Lung (tissue), 12 donors: ENCODE measurements around the gene NPHP4. TPM values are rescaled to one million over a fixed set of nuclear protein-coding genes. Genes with fewer than 3 reads are reported as not detected.
A peak's percentile ranks its signal among the peaks of the same experiment; 100 is the strongest.

ENCODE experiments used
- ATAC-seq: fragments of 200-7000 bp; cut with Tn5 transposase; one replicate; pipeline ENCODE4 v1.9.1; 2020; ENCODE audit warnings: moderate number of reproducible peaks; ENCODE audit not compliant: insufficient read depth, low FRiP score
- DNase-seq, 3 donors: peaks; one replicate each; pipeline ENCODE4 v3.0.0-alpha.2; 2013 to 2017
- H3K27ac ChIP-seq, 2 donors: one replicate each; pipeline ENCODE4 v1.5.1; 2013; ENCODE audit warnings: mild to moderate bottlenecking in 2 of 2, moderate library complexity in 2 of 2, control low read depth in 1 of 2, inconsistent platforms in 1 of 2, low read depth in 1 of 2, low read length in 1 of 2
- H3K27me3 ChIP-seq, 3 donors: one replicate each; pipeline ENCODE4 v1.5.1; 2013; ENCODE audit warnings: low read length in 2 of 3; ENCODE audit not compliant: control insufficient read depth in 3 of 3, insufficient read depth in 3 of 3
- H3K36me3 ChIP-seq, 4 donors: one replicate each; pipeline ENCODE4 v1.5.1; 2013; ENCODE audit warnings: low read length in 4 of 4, mild to moderate bottlenecking in 1 of 4, moderate library complexity in 1 of 4; ENCODE audit not compliant: control insufficient read depth in 4 of 4, insufficient read depth in 4 of 4
- H3K4me1 ChIP-seq, 5 donors: one replicate each; pipeline ENCODE4 v1.5.1; 2013; ENCODE audit warnings: low read length in 5 of 5, mild to moderate bottlenecking in 2 of 5, moderate library complexity in 1 of 5; ENCODE audit not compliant: control insufficient read depth in 5 of 5, insufficient read depth in 5 of 5
- H3K4me3 ChIP-seq: one replicate; pipeline ENCODE4 v1.5.1; 2013; ENCODE audit warnings: mild to moderate bottlenecking, control low read depth, moderate library complexity
- H3K9ac ChIP-seq, 2 donors: one replicate each; pipeline ENCODE4 v1.5.1; 2013; ENCODE audit warnings: low read length in 2 of 2, control low read depth in 1 of 2; ENCODE audit not compliant: insufficient read depth in 1 of 2
- H3K9me3 ChIP-seq, 4 donors: one replicate each; pipeline ENCODE4 v1.5.1; 2013; ENCODE audit warnings: low read length in 3 of 4, mild to moderate bottlenecking in 1 of 4, moderate library complexity in 1 of 4; ENCODE audit not compliant: control insufficient read depth in 4 of 4, insufficient read depth in 3 of 4
- WGBS, 2 donors: extraction: QIAGEN DNeasy Blood & Tissue Kit; methylation state at CpG; one replicate each; pipeline ENCODE4 v1.1.7; 2013; 5-methylcytosine and 5-hydroxymethylcytosine counted together
- polyA plus RNA-seq, 2 donors: library from polyadenylated mRNA; stranded (reverse); fragments of 200-250 nt; gene quantifications; one replicate each; pipeline ENCODE4 v1.2.1, GENCODE V29; 2013
- total RNA-seq, 2 donors: library from RNA; depleted of rRNA in 1 of 2; stranded (reverse); fragments of >200 nt in 1 of 2; gene quantifications; one replicate each; pipeline ENCODE4 v1.2.1, GENCODE V29; 2014 to 2021
- TF ChIP-seq, protein P1 (sequence below): IDR thresholded peaks from 2 replicates; pipeline ENCODE4 v1.5.1; 2012; ENCODE audit warnings: mild to moderate bottlenecking; ENCODE audit errors: control extremely low read depth, extremely low read depth
- donor health status: control.
- donor health status: control.
- donor health status: Bipolar disorder and iron deficiency.
- donor health status: healthy.
- donor health status: DM: yes; HTN: yes; CAD: no.

The NPHP4 gene
- total and polyA plus RNA-seq, 4 donors: 6.0 to 23.3 (median 11.1) TPM

DNA sequence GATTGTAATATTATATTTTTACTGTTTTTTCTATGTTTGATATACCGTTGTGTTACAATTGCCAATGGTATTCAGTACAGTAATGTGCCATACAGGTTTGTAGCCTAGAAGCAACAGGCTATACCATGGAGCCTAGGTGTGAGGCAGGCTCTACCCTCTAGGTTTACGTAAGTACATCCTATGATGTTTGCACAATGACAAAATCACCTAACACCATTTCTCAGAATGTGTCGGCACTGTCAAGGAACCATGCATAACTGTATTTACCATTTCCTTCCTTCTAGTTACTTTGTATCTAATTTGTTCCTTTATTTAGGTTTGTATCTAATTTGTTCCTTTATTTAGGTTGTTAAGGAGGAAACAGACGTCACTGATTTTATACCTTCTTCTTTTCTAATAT is 9.9 kb downstream of the NPHP4 start:
- peaks cover 0 to 5% (median 2%) of the 10 kb centered on the region in 4 donors for H3K36me3 ChIP-seq
- no peak for DNase-seq
- no peaks in the 10 kb centered on the region for H3K27me3 ChIP-seq
- no peaks in the 10 kb centered on the region for H3K9me3 ChIP-seq
- 42 to 78% methylated on average over 4 of the region's 4 CpGs for WGBS, 2 donors
- no peak overlapping the region for H3K9ac ChIP-seq
- TF ChIP-seq, protein P1, sequence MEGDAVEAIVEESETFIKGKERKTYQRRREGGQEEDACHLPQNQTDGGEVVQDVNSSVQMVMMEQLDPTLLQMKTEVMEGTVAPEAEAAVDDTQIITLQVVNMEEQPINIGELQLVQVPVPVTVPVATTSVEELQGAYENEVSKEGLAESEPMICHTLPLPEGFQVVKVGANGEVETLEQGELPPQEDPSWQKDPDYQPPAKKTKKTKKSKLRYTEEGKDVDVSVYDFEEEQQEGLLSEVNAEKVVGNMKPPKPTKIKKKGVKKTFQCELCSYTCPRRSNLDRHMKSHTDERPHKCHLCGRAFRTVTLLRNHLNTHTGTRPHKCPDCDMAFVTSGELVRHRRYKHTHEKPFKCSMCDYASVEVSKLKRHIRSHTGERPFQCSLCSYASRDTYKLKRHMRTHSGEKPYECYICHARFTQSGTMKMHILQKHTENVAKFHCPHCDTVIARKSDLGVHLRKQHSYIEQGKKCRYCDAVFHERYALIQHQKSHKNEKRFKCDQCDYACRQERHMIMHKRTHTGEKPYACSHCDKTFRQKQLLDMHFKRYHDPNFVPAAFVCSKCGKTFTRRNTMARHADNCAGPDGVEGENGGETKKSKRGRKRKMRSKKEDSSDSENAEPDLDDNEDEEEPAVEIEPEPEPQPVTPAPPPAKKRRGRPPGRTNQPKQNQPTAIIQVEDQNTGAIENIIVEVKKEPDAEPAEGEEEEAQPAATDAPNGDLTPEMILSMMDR: no peak
- no peak overlapping the region for H3K4me3 ChIP-seq
- no peak for ATAC-seq
- H3K4me1 ChIP-seq: peaks cover 0 to 8% (median 0%) of the 10 kb centered on the region in 5 donors
- H3K27ac ChIP-seq: no peak overlapping the region

DNA sequence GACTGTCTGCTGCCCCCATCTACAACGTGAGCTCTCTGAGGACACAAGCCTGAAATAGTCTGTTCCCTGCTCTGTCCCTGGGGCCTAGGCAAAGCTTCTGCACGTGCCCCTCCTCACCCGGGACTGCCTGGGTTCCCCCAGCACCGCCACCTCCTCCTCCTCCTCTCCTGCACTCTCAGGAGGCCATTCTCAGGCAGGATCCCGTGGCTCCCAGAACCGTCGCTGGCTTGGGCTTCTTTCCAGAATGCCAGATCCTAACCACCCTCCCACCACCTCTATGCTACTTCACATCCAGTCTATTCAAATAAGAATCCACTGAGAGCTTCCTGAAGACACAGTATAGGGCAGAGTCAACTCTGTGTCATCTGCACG is 11.2 kb downstream of the NPHP4 start:
- Histone ChIP-seq H3K9ac (no peak overlapping the region), H3K27ac (no peak overlapping the region), H3K4me1 (peaks cover 0 to 5% (median 0%) of the 10 kb centered on the region in 5 donors), H3K9me3 (no peaks in the 10 kb centered on the region), H3K36me3 (peaks cover 0 to 5% (median 4%) of the 10 kb centered on the region in 4 donors), H3K27me3 (no peaks in the 10 kb centered on the region), H3K4me3 (no peak overlapping the region)
- ATAC-seq (no peak), DNase-seq (no peak)
- WGBS, 2 donors: 72% methylated on average over 8 of the region's 8 CpGs
- TF ChIP-seq, protein P1: no peak

DNA sequence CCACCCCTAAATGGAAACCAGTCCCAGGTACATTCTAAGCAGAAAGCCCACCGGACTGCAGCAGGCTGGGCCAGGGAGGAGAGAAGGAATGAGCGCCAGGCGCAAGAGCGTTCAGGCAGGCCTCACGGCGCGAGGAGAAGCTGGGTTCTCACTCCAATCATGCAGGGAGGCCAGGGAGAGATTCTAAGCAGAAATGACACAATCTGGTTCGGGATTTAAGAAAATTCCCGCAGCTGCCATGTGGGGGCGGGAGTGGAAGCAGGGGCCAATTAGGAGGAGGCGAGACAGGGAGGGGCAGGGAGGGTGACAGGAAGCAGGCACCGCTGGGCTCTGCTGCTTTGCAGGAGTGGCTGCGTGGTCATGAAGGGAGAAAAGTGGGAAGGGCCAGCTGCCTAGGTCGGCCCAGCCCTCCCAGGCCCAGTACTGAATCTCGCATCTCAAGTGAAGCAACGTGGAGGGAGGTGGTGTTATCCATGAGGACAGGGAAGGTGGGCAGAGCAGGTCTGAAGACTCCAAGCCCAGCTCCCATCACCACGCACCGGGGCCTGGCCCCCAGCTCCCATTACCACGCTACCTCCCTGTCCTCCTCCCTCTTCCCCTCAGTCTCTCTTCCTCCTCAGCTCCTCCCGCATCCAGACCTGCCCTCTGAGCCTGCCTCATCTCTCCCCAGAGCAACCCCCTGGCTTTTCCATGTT is 11.8 kb downstream of the NPHP4 start:
- TF ChIP-seq, protein P1: no peak
- no peak overlapping the region for H3K4me3 ChIP-seq
- DNase-seq (peak in 1 of 3 donors; percentile 18), ATAC-seq (no peak)
- H3K9me3 ChIP-seq: no peaks in the 10 kb centered on the region
- no peak overlapping the region for H3K27ac ChIP-seq
- no peaks in the 10 kb centered on the region for H3K27me3 ChIP-seq
- peaks cover 0 to 7% (median 4%) of the 10 kb centered on the region in 4 donors for H3K36me3 ChIP-seq
- 65 to 80% methylated on average over 20 of the region's 20 CpGs for WGBS, 2 donors
- H3K4me1 ChIP-seq: peaks cover 0 to 3% (median 0%) of the 10 kb centered on the region in 5 donors
- no peak overlapping the region for H3K9ac ChIP-seq
